Testis (tissue), 3 donors: Measurements from ENCODE around the gene ZNF438. TPM values are rescaled to one million over a fixed set of nuclear protein-coding genes. Genes with fewer than 3 reads are reported as not detected.
"Not testable (repeated sequence)": the region's sequence is repeated elsewhere in the genome, so short reads cannot be mapped to it uniquely, and the experiment has no call there.

ENCODE experiments used
- DNase-seq: peaks from one replicate; pipeline ENCODE4 v3.0.0-alpha.2; 2019
- H3K27ac ChIP-seq, 2 donors: fragments of 200-600 bp; sonication (generic); one replicate each; pipeline ENCODE4 v1.5.1; 2019
- H3K27me3 ChIP-seq: fragments of 200-600 bp; sonication (generic); one replicate; pipeline ENCODE4 v1.5.1; 2019
- H3K36me3 ChIP-seq: fragments of 200-600 bp; sonication (generic); one replicate; pipeline ENCODE4 v1.5.1; 2017; ENCODE audit warnings: low read depth; ENCODE audit errors: missing control alignments
- H3K4me1 ChIP-seq: fragments of 200-600 bp; sonication (generic); one replicate; pipeline ENCODE4 v1.5.1; 2019
- H3K4me3 ChIP-seq, 2 donors: fragments of 200-600 bp; sonication (generic); one replicate each; pipeline ENCODE4 v1.5.1; 2017 to 2019
- H3K9me3 ChIP-seq: fragments of 200-600 bp; sonication (generic); one replicate; pipeline ENCODE4 v1.5.1; 2017
- POLR2A ChIP-seq: fragments of 450-650 bp; IDR thresholded peaks from one replicate; pipeline ENCODE4 v1.6.1; 2017; ENCODE audit warnings: antibody characterized with exemption, mild to moderate bottlenecking, moderate library complexity
- WGBS, 2 donors: methylation state at CpG; one replicate each; pipeline ENCODE4 v1.1.5; 2018; 5-methylcytosine and 5-hydroxymethylcytosine counted together
- intact Hi-C: fragments of 100-400 bp; cut with DNase I; formaldehyde crosslinking; loops from one replicate; pipeline ENCODE4 v1.15.1; 2023; ENCODE audit warnings: low total_unique reads
- polyA plus RNA-seq: library from polyadenylated mRNA; stranded (reverse); fragments of 350-450 nt; fragmentation: Illumina TruSeq; extraction: RNeasy Lipid Tissue Mini Kit (QIAGEN cat#74804); gene quantifications from one replicate; pipeline ENCODE4 v1.2.3, GENCODE V29; 2014; ENCODE audit warnings: low read depth, low replicate concordance; ENCODE audit not compliant: insufficient read depth
- total RNA-seq, 2 donors: library from RNA; depleted of rRNA; stranded (reverse); fragments of >200 nt; gene quantifications; one replicate each; pipeline ENCODE4 v1.2.3, GENCODE V29; 2016
- TF ChIP-seq, protein P1 (sequence below), 3 experiments: fragments of 450-650 bp in 2 of 3; fragments of 200-600 bp in 1 of 3; sonication (generic) in 1 of 3; IDR thresholded peaks; one replicate each; pipeline ENCODE4 v1.5.1; 2016 to 2019; ENCODE audit warnings: antibody characterized with exemption in 3 of 3, mild to moderate bottlenecking in 2 of 3, moderate library complexity in 1 of 3

The ZNF438 gene
- total and polyA plus RNA-seq, 3 donors from 2014 or later = 15.3 to 17.8 (median 16.2) TPM

DNA sequence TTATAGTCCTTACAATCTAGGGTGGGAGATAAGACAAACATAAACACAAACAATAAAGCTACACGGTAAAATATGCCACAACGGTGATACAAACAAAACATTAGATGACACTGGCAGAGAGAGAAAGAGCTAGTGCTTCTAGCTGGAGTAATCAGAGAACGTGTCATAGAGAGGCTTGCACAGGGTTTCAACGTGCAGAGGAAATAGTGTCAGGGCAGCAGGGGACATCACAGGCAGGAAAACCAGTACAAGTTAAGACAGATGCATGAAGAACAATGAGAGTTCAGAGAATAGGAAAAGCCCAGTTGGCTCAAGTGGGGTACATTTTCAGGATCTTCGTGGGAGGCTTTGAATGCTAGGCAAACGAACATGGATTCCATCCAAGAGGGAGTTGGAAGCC, 91.4 kb downstream of the ZNF438 start:
- Histone ChIP-seq H3K27ac (peak overlapping the region in 1 of 2 donors; percentile 37), H3K4me1 (peaks cover 4% of the 10 kb centered on the region), H3K27me3 (no peaks in the 10 kb centered on the region), H3K4me3 (no peak overlapping the region), H3K36me3 (no peaks in the 10 kb centered on the region), H3K9me3 (no peaks in the 10 kb centered on the region)
- intact Hi-C loops = no loop called here
- 41 to 52% methylated on average over 6 of the region's 6 CpGs for WGBS, 2 donors
- TF ChIP-seq, protein P1, sequence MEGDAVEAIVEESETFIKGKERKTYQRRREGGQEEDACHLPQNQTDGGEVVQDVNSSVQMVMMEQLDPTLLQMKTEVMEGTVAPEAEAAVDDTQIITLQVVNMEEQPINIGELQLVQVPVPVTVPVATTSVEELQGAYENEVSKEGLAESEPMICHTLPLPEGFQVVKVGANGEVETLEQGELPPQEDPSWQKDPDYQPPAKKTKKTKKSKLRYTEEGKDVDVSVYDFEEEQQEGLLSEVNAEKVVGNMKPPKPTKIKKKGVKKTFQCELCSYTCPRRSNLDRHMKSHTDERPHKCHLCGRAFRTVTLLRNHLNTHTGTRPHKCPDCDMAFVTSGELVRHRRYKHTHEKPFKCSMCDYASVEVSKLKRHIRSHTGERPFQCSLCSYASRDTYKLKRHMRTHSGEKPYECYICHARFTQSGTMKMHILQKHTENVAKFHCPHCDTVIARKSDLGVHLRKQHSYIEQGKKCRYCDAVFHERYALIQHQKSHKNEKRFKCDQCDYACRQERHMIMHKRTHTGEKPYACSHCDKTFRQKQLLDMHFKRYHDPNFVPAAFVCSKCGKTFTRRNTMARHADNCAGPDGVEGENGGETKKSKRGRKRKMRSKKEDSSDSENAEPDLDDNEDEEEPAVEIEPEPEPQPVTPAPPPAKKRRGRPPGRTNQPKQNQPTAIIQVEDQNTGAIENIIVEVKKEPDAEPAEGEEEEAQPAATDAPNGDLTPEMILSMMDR (IDR thresholded peaks at IDR 0.05) = no peak
- TF ChIP-seq POLR2A = no peak
- DNase-seq = no peak

DNA sequence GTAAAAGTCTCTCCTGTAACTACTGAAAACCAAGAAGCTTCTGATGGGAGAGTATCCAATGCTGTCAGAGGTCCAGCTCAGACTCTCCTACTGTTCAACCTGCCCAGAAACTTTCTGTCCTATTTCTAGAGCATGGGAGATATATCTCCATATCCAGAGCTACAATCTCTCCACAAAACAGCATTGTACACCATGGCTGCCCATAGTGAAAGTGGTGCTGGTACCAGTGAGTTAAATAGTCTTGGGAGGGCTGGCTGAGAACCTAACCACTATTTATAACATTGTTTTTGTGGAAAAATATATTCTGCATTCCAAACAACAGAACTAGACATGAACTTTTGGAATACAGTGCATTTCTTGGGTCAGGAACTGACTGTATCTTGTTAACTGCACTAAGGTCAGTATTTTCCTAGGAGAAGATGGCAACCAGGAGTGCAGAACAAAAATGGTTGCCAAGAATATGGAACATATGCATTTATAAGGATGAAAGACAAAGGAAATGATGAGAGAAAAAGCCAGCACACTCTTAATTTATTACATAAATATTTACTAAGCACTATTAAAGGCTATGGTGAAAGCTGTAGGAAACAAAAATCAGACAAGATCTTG, 91.9 kb downstream of the ZNF438 start:
- Histone ChIP-seq H3K27ac (peak overlapping the region in 1 of 2 donors; percentile 37), H3K36me3 (no peaks in the 10 kb centered on the region), H3K9me3 (no peaks in the 10 kb centered on the region), H3K27me3 (no peaks in the 10 kb centered on the region), H3K4me3 (no peak overlapping the region), H3K4me1 (peaks cover 4% of the 10 kb centered on the region)
- no peak for DNase-seq
- intact Hi-C loops = no loop called here
- TF ChIP-seq, protein P1 (IDR thresholded peaks at IDR 0.05) = no peak
- no peak for TF ChIP-seq POLR2A

DNA sequence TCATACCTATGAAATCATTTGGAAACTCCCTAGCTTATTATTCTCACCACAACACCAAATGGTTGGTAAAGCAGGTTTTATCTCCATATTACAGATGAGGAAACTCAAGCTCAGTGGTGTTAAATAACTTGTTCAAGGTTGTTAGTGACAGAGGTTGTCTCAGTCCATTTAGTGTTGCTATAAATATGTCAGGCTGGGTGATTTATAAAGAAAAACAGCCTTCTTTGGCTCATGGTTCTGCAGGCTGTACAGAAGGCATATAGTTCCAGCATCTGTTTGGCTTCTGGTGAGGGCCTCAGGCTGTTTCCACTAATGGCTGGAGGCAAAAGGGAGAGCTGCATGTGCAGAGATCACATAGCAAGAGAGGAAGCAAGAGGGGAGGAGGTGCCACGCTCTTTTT, 96.6 kb downstream of the ZNF438 start:
- 75 to 83% methylated on average over 1 of the region's 1 CpG for WGBS, 2 donors
- intact Hi-C loops = no loop called here

DNA sequence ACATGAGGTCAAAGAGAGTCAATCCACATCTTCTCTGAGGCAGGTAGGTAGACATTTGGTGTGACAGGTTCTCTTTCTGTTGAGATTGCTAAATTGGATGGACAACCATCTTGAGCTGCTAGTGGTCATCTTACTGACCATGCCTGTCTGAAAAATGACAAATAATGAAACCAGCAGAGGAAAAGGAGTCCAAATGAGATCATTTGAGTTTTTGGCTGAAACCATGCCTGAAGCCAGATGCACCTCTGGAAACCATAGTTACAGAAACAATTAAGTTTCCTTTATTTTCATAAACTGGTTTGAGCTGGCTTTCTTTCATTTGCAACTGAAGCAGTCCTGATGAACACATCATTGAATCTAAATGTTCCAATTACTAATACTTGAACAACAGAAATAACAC, 100.6 kb downstream of the ZNF438 start:
- intact Hi-C loops = no loop called here
- no peak overlapping the region for H3K4me3 ChIP-seq
- H3K27me3 ChIP-seq = no peaks in the 10 kb centered on the region
- H3K9me3 ChIP-seq = no peaks in the 10 kb centered on the region
- no peak for DNase-seq
- peaks cover 8% of the 10 kb centered on the region for H3K4me1 ChIP-seq
- H3K36me3 ChIP-seq = no peaks in the 10 kb centered on the region
- H3K27ac ChIP-seq = no peak overlapping the region
- TF ChIP-seq, protein P1 (IDR thresholded peaks at IDR 0.05) = no peak
- TF ChIP-seq POLR2A = no peak

More for the DNA sequence above, 96.6 kb downstream of the ZNF438 start:
- no peak for DNase-seq
- H3K27me3 ChIP-seq = no peaks in the 10 kb centered on the region
- TF ChIP-seq, protein P1 (IDR thresholded peaks at IDR 0.05) = no peak
- TF ChIP-seq POLR2A = no peak
- H3K4me3 ChIP-seq = no peak overlapping the region
- peaks cover under 1% of the 10 kb centered on the region for H3K4me1 ChIP-seq
- no peaks in the 10 kb centered on the region for H3K9me3 ChIP-seq
- H3K27ac ChIP-seq = no peak overlapping the region
- H3K36me3 ChIP-seq = no peaks in the 10 kb centered on the region

DNA sequence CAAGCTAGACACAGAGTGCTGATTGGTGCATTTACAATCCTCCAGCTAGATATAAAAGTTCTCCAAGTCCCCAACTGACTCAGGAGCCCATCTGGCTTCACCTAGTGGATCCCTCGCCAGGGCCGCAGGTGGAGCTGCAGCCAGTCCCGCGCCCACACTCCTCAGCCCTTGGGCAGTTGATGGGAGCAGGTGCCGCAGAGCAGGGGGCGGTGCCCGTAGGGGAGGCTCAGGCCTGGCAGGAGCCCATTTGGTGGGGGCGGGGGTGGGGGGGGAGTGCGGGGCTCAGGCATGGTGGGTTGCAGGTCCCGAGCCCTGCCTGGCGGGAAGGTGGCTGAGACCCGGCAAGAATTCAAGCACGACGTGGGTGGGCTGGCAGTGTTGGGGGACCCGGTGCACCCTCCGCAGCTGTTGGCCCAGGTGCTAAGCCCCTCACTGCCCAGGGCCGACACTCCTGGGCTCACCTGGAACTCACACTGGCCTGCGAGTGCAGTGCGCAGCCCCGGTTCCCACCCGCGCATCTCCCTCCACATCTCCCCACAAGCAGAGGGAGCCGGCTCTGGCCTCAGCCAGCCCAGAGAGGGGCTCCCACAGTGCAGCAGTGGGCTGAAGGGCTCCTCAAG, 101.7 kb downstream of the ZNF438 start:
- Histone ChIP-seq H3K4me3 (no peak overlapping the region), H3K4me1 (peaks cover 8% of the 10 kb centered on the region), H3K27me3 (no peaks in the 10 kb centered on the region), H3K27ac (no peak overlapping the region), H3K36me3 (no peaks in the 10 kb centered on the region), H3K9me3 (no peaks in the 10 kb centered on the region)
- 98% methylated on average over 23 of the region's 23 CpGs; no CpG with 5 or more reads in 1 of the 2 donors for WGBS, 2 donors
- no peak for DNase-seq
- intact Hi-C loops = no loop called here
- TF ChIP-seq, protein P1 (IDR thresholded peaks at IDR 0.05) = no peak
- TF ChIP-seq POLR2A = no peak

DNA sequence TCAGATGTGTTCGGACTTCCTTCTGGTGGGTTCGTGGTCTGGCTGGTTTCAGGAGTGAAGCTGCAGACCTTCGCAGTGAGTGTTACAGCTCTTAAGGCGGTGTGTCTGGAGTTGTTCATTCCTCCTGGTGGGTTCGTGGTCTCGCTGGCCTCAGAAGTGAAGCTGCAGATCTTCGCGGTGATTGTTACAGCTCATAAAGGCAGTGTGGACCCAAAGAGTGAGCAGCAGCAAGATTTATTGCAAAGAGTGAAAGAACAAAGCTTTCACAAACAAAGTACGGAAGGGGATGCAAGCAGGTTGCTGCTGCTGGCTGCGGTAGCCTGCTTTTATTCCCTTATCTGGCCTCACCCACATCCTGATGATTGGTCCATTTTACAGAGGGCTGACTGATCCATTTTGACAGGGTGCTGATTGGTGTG, 102.3 kb downstream of the ZNF438 start:
- WGBS, 2 donors = 85 to 97% methylated on average over 10 of the region's 10 CpGs
- intact Hi-C loops, H3K4me1 ChIP-seq, DNase-seq, H3K4me3 ChIP-seq, H3K36me3 ChIP-seq, H3K9me3 ChIP-seq, H3K27me3 ChIP-seq: not testable (repeated sequence)
- peak overlapping the region in 1 of 2 donors; percentile 38 for H3K27ac ChIP-seq
